Measurements from ENCODE around the gene JAG2.
"Not testable (repeated sequence)": the region's sequence is repeated elsewhere in the genome, so short reads cannot be mapped to it uniquely, and the experiment has no call there.

Gene JAG2

GRCh38 chr14:105117710-105118385, 50.7 kb downstream of the JAG2 start:
- no peak for DNase-seq (ENCODE audit: low read depth, low spot score)

GRCh38 chr14:105117257-105117646, 51.3 kb downstream of the JAG2 start:
- DNase-seq (ENCODE audit: low read depth, low spot score): no peak

GRCh38 chr14:105116451-105117256, 51.9 kb downstream of the JAG2 start:
- DNase-seq (ENCODE audit: low read depth, low spot score): no peak

- not testable (repeated sequence) for DNase-seq (ENCODE audit: low read depth, low spot score)
Observed at GRCh38 chr14:105109243-105109642, 59.3 kb downstream of the JAG2 start.

GRCh38 chr14:105108516-105108864, 60.1 kb downstream of the JAG2 start:
- DNase-seq (ENCODE audit: low read depth, low spot score): no peak

GRCh38 chr14:105107781-105108515, 60.6 kb downstream of the JAG2 start:
- no peak for DNase-seq (ENCODE audit: low read depth, low spot score)

- no peak for DNase-seq (ENCODE audit: low read depth, low spot score)
Observed at GRCh38 chr14:105107351-105107750, 61.2 kb downstream of the JAG2 start.

GRCh38 chr14:105105158-105105557, 63.4 kb downstream of the JAG2 start:
- DNase-seq (ENCODE audit: low read depth, low spot score): no peak

- DNase-seq (ENCODE audit: low read depth, low spot score): peak; percentile 9
Observed at GRCh38 chr14:105102893-105103292, 65.7 kb downstream of the JAG2 start.

- no peak for DNase-seq (ENCODE audit: low read depth, low spot score)
Observed at GRCh38 chr14:105102361-105102870, 66.2 kb downstream of the JAG2 start.

- no peak for DNase-seq (ENCODE audit: low read depth, low spot score)
Observed at GRCh38 chr14:105100910-105101309, 67.7 kb downstream of the JAG2 start.

GRCh38 chr14:105099778-105100177, 68.8 kb downstream of the JAG2 start:
- DNase-seq (ENCODE audit: low read depth, low spot score): no peak

GRCh38 chr14:105098316-105098715, 70.3 kb downstream of the JAG2 start:
- DNase-seq (ENCODE audit: low read depth, low spot score): no peak

GRCh38 chr14:105097794-105098127, 70.8 kb downstream of the JAG2 start:
- no peak for DNase-seq (ENCODE audit: low read depth, low spot score)

- DNase-seq (ENCODE audit: low read depth, low spot score): no peak
Observed at GRCh38 chr14:105096206-105096875, 72.2 kb downstream of the JAG2 start.

GRCh38 chr14:105095236-105095805, 73.3 kb downstream of the JAG2 start:
- DNase-seq (ENCODE audit: low read depth, low spot score): no peak

GRCh38 chr14:105094193-105094907, 74.2 kb downstream of the JAG2 start:
- DNase-seq (ENCODE audit: low read depth, low spot score): no peak

- peak; percentile 93 for DNase-seq (ENCODE audit: low read depth, low spot score)
Observed at GRCh38 chr14:105093431-105094192, 75.0 kb downstream of the JAG2 start.

GRCh38 chr14:105093038-105093430, 75.5 kb downstream of the JAG2 start:
- peak; percentile 32 for DNase-seq (ENCODE audit: low read depth, low spot score)

Measured in ELF-1 (cell line).